Liver (tissue), 9 donors: ENCODE measurements around the gene CAMSAP3. TPM values are rescaled to one million over a fixed set of nuclear protein-coding genes. Genes with fewer than 3 reads are reported as not detected.

ENCODE experiments used
- DNase-seq: peaks from one replicate; pipeline ENCODE4 v3.0.0-alpha.2; 2017; ENCODE audit warnings: low spot score
- H3K27ac ChIP-seq, 2 donors: one replicate each; pipeline ENCODE4 v1.7.0; 2013; ENCODE audit warnings: inconsistent platforms in 2 of 2, low read length in 2 of 2, control low read depth in 1 of 2, low read depth in 1 of 2, mild to moderate bottlenecking in 1 of 2
- H3K27me3 ChIP-seq, 4 donors: one replicate each; pipeline versions ENCODE4 v1.6.1 to v1.7.0; 2013; ENCODE audit warnings: low read length in 3 of 4, inconsistent platforms in 1 of 4, mild to moderate bottlenecking in 1 of 4, moderate library complexity in 1 of 4; ENCODE audit not compliant: control insufficient read depth in 4 of 4, insufficient read depth in 4 of 4
- H3K36me3 ChIP-seq, 4 donors: one replicate each; pipeline versions ENCODE4 v1.6.1 to v1.7.0; 2013; ENCODE audit warnings: low read length in 3 of 4, mild to moderate bottlenecking in 3 of 4, low read depth in 1 of 4, moderate library complexity in 1 of 4; ENCODE audit not compliant: control insufficient read depth in 4 of 4, insufficient read depth in 3 of 4
- H3K4me1 ChIP-seq, 4 donors: one replicate each; pipeline versions ENCODE4 v1.6.1 to v1.7.0; 2013; ENCODE audit warnings: low read length in 3 of 4, mild to moderate bottlenecking in 3 of 4, moderate library complexity in 1 of 4; ENCODE audit not compliant: control insufficient read depth in 4 of 4, insufficient read depth in 4 of 4
- H3K4me3 ChIP-seq, 3 donors: one replicate each; pipeline versions ENCODE4 v1.6.1 to v1.7.0; 2013; ENCODE audit warnings: low read length in 3 of 3, control low read depth in 1 of 3, low read depth in 1 of 3, mild to moderate bottlenecking in 1 of 3
- H3K9ac ChIP-seq, 2 donors: one replicate each; pipeline ENCODE4 v1.7.0; 2013; ENCODE audit warnings: low read length in 2 of 2, mild to moderate bottlenecking in 2 of 2, moderate library complexity in 2 of 2, control low read depth in 1 of 2, low read depth in 1 of 2
- H3K9me3 ChIP-seq, 4 donors: one replicate each; pipeline versions ENCODE4 v1.6.1 to v1.7.0; 2013; ENCODE audit warnings: low read length in 3 of 4; ENCODE audit not compliant: control insufficient read depth in 4 of 4
- FOXA1 ChIP-seq: IDR thresholded peaks from 2 replicates; pipeline ENCODE4 v1.6.1; 2016; ENCODE audit warnings: antibody characterized with exemption
- FOXA2 ChIP-seq: IDR thresholded peaks from 2 replicates; pipeline ENCODE4 v1.6.1; 2016; ENCODE audit warnings: antibody characterized with exemption
- HNF4A ChIP-seq, 2 donors: conservative IDR thresholded peaks; 2 replicates each; pipeline ENCODE4 v1.6.1; 2016; ENCODE audit warnings: antibody characterized with exemption in 2 of 2, mild to moderate bottlenecking in 2 of 2
- HNF4G ChIP-seq: IDR thresholded peaks from 2 replicates; pipeline ENCODE4 v1.6.1; 2016; ENCODE audit warnings: antibody characterized with exemption
- JUND ChIP-seq, 2 donors: IDR thresholded peaks; 2 replicates each; pipeline ENCODE4 v1.6.1; 2016; ENCODE audit warnings: antibody characterized with exemption in 2 of 2
- RAD21 ChIP-seq, 2 donors: IDR thresholded peaks; 2 replicates each; pipeline ENCODE4 v1.6.1; 2016; ENCODE audit warnings: antibody characterized with exemption in 2 of 2, mild to moderate bottlenecking in 2 of 2
- RXRA ChIP-seq, 2 donors: IDR thresholded peaks; 2 replicates each; pipeline ENCODE4 v1.6.1; 2017 to 2018; ENCODE audit warnings: antibody characterized with exemption in 2 of 2, mild to moderate bottlenecking in 1 of 2
- SP1 ChIP-seq: IDR thresholded peaks from 2 replicates; pipeline ENCODE4 v1.6.1; 2018; ENCODE audit warnings: antibody characterized with exemption, mild to moderate bottlenecking
- TAF1 ChIP-seq: conservative IDR thresholded peaks from 2 replicates; pipeline ENCODE4 v1.6.1; 2016; ENCODE audit warnings: antibody characterized with exemption, mild to moderate bottlenecking
- YY1 ChIP-seq: IDR thresholded peaks from 2 replicates; pipeline ENCODE4 v1.6.1; 2016; ENCODE audit warnings: antibody characterized with exemption, mild to moderate bottlenecking
- WGBS: extraction: QIAGEN DNeasy Blood & Tissue Kit; methylation state at CpG from one replicate; pipeline ENCODE4 v1.1.7; 2013; 5-methylcytosine and 5-hydroxymethylcytosine counted together
- polyA plus RNA-seq, 2 donors: library from polyadenylated mRNA; stranded (reverse) in 1 of 2; unstranded in 1 of 2; fragments of 200-250 nt in 1 of 2; fragments of >200 nt in 1 of 2; fragmentation: Nextera tagmentation in 1 of 2; extraction: Ambion mirVana in 1 of 2; gene quantifications; one replicate each; pipeline versions ENCODE4 v1.2.1 to v1.2.3, GENCODE V29; 2013 to 2015
- total RNA-seq, 2 donors: library from RNA; depleted of rRNA; stranded (reverse); fragments of >200 nt; gene quantifications; one replicate each; pipeline ENCODE4 v1.2.3, GENCODE V29; 2014
- TF ChIP-seq, protein P1 (sequence below): IDR thresholded peaks from 2 replicates; pipeline ENCODE4 v1.6.1; 2016; ENCODE audit warnings: antibody characterized with exemption, mild to moderate bottlenecking
- TF ChIP-seq, protein P2 (sequence below): IDR thresholded peaks from 2 replicates; pipeline ENCODE4 v1.6.1; 2016; ENCODE audit warnings: antibody characterized with exemption
- TF ChIP-seq, protein P3 (sequence below): IDR thresholded peaks from 2 replicates; pipeline ENCODE4 v1.6.1; 2016; ENCODE audit warnings: antibody characterized with exemption
- TF ChIP-seq, protein P4 (sequence below): fragments of 150-350 bp; IDR thresholded peaks from 2 replicates; pipeline ENCODE4 v1.5.1; 2017; ENCODE audit warnings: improper control_type of control experiment, low read depth, low read length; ENCODE audit not compliant: missing input control
- donor health status: healthy.
- donor health status: healthy.
- donor health status: healthy.
- donor health status: healthy.
- donor health status: healthy.

Gene CAMSAP3
- total and polyA plus RNA-seq, 4 donors: 4.4 to 19.1 (median 9.8) TPM

- TF ChIP-seq, protein P1, sequence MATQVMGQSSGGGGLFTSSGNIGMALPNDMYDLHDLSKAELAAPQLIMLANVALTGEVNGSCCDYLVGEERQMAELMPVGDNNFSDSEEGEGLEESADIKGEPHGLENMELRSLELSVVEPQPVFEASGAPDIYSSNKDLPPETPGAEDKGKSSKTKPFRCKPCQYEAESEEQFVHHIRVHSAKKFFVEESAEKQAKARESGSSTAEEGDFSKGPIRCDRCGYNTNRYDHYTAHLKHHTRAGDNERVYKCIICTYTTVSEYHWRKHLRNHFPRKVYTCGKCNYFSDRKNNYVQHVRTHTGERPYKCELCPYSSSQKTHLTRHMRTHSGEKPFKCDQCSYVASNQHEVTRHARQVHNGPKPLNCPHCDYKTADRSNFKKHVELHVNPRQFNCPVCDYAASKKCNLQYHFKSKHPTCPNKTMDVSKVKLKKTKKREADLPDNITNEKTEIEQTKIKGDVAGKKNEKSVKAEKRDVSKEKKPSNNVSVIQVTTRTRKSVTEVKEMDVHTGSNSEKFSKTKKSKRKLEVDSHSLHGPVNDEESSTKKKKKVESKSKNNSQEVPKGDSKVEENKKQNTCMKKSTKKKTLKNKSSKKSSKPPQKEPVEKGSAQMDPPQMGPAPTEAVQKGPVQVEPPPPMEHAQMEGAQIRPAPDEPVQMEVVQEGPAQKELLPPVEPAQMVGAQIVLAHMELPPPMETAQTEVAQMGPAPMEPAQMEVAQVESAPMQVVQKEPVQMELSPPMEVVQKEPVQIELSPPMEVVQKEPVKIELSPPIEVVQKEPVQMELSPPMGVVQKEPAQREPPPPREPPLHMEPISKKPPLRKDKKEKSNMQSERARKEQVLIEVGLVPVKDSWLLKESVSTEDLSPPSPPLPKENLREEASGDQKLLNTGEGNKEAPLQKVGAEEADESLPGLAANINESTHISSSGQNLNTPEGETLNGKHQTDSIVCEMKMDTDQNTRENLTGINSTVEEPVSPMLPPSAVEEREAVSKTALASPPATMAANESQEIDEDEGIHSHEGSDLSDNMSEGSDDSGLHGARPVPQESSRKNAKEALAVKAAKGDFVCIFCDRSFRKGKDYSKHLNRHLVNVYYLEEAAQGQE: no peak
- no peak for TF ChIP-seq FOXA2
- TF ChIP-seq TAF1: no peak
Measured at GRCh38 chr19:7645163-7645562, 49.5 kb downstream of the CAMSAP3 start (continued).

GRCh38 chr19:7645656-7646425 lies 50.2 kb downstream of the CAMSAP3 start:
- WGBS: 85% methylated on average over 20 of the region's 20 CpGs
- H3K4me1 ChIP-seq: peaks cover 0 to 5% (median 0%) of the 10 kb centered on the region in 4 donors
- DNase-seq: no peak
- no peak for TF ChIP-seq HNF4G
- no peak for TF ChIP-seq RAD21 (IDR thresholded peaks at IDR 0.05)
- no peak for TF ChIP-seq SP1
- no peak for TF ChIP-seq RXRA (IDR thresholded peaks at IDR 0.05)
- TF ChIP-seq, protein P2, sequence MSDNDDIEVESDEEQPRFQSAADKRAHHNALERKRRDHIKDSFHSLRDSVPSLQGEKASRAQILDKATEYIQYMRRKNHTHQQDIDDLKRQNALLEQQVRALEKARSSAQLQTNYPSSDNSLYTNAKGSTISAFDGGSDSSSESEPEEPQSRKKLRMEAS: no peak
- TF ChIP-seq, protein P1: no peak
- no peak for TF ChIP-seq FOXA1
- no peak for TF ChIP-seq JUND (IDR thresholded peaks at IDR 0.05)
- TF ChIP-seq YY1: no peak
- TF ChIP-seq FOXA2: no peak
- H3K9ac ChIP-seq: no peak overlapping the region
- H3K4me3 ChIP-seq: no peak overlapping the region
- H3K9me3 ChIP-seq: no peaks in the 10 kb centered on the region
- H3K36me3 ChIP-seq: peaks cover 0 to 3% (median 0%) of the 10 kb centered on the region in 4 donors
- no peak overlapping the region for H3K27ac ChIP-seq
- no peaks in the 10 kb centered on the region for H3K27me3 ChIP-seq

DNA sequence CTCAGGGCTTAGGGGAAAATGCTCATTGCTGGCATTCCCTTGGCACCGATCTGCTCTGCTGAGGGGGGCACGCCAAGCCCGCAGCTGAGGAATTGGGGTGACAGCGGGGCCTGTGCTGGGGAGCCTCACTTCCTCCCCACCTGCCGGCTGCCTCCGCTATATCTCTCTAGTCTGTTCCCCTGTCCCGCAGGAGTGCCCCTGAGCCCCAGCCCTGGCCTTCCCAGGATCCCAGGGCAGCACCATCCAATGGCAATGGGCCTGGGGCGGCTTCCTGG lies 50.7 kb downstream of the CAMSAP3 start:
- no peaks in the 10 kb centered on the region for H3K27me3 ChIP-seq
- H3K4me3 ChIP-seq: no peak overlapping the region
- TF ChIP-seq YY1: no peak
- no peak for TF ChIP-seq JUND (IDR thresholded peaks at IDR 0.05)
- TF ChIP-seq HNF4A (conservative IDR thresholded peaks at IDR 0.05): no peak
- TF ChIP-seq, protein P3, sequence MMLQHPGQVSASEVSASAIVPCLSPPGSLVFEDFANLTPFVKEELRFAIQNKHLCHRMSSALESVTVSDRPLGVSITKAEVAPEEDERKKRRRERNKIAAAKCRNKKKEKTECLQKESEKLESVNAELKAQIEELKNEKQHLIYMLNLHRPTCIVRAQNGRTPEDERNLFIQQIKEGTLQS: no peak
- TF ChIP-seq SP1: no peak
- TF ChIP-seq FOXA1: no peak
- TF ChIP-seq, protein P4, sequence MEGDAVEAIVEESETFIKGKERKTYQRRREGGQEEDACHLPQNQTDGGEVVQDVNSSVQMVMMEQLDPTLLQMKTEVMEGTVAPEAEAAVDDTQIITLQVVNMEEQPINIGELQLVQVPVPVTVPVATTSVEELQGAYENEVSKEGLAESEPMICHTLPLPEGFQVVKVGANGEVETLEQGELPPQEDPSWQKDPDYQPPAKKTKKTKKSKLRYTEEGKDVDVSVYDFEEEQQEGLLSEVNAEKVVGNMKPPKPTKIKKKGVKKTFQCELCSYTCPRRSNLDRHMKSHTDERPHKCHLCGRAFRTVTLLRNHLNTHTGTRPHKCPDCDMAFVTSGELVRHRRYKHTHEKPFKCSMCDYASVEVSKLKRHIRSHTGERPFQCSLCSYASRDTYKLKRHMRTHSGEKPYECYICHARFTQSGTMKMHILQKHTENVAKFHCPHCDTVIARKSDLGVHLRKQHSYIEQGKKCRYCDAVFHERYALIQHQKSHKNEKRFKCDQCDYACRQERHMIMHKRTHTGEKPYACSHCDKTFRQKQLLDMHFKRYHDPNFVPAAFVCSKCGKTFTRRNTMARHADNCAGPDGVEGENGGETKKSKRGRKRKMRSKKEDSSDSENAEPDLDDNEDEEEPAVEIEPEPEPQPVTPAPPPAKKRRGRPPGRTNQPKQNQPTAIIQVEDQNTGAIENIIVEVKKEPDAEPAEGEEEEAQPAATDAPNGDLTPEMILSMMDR: no peak
- peaks cover 0 to 5% (median 0%) of the 10 kb centered on the region in 4 donors for H3K4me1 ChIP-seq
- DNase-seq: no peak
- no peaks in the 10 kb centered on the region for H3K9me3 ChIP-seq
- H3K27ac ChIP-seq: no peak overlapping the region
- WGBS: 93% methylated on average over 8 of the region's 8 CpGs
- no peak overlapping the region for H3K9ac ChIP-seq
- peaks cover 0 to 3% (median 0%) of the 10 kb centered on the region in 4 donors for H3K36me3 ChIP-seq
